ENCODE measurements around the gene HOXC4.

DNA sequence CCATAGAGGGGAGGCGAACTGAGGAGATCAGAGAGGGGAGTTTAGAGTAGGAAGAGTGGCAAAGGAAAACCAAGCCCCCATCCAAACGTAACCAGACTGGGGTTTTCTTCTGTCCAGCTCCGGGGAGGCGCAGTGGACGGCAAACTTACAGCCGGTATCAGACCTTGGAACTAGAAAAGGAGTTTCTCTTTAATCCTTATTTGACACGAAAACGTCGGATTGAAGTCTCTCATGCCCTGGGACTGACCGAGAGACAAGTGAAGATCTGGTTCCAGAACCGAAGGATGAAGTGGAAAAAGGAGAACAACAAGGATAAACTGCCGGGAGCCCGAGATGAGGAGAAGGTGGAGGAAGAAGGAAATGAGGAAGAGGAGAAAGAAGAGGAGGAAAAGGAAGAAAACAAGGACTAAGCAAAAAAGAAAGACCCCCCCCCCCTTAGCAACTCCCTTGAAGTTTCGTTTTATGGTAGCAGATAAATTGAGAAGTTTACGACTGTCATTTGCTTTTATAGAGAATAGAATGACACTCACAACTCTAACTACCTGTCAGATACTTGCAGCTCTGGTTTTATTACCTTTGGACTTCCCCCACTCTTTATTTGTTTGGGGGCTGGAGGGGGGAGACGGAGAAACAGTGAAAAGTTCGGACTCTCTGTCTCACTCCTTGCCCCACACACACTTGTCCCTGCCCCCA, 42.5 kb upstream of the HOXC4 start:
- no peak for TF ChIP-seq POLR2A (IDR thresholded peaks at IDR 0.05)
- TF ChIP-seq, protein P1, sequence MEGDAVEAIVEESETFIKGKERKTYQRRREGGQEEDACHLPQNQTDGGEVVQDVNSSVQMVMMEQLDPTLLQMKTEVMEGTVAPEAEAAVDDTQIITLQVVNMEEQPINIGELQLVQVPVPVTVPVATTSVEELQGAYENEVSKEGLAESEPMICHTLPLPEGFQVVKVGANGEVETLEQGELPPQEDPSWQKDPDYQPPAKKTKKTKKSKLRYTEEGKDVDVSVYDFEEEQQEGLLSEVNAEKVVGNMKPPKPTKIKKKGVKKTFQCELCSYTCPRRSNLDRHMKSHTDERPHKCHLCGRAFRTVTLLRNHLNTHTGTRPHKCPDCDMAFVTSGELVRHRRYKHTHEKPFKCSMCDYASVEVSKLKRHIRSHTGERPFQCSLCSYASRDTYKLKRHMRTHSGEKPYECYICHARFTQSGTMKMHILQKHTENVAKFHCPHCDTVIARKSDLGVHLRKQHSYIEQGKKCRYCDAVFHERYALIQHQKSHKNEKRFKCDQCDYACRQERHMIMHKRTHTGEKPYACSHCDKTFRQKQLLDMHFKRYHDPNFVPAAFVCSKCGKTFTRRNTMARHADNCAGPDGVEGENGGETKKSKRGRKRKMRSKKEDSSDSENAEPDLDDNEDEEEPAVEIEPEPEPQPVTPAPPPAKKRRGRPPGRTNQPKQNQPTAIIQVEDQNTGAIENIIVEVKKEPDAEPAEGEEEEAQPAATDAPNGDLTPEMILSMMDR (IDR thresholded peaks at IDR 0.05), result no peak
- TF ChIP-seq POLR2AphosphoS5 (IDR thresholded peaks at IDR 0.05), result no peak
